GM19397 (cell line): ENCODE data around the gene STOM.

Experiments used
- ATAC-seq: cut with Tn5 transposase; IDR thresholded peaks from one replicate; pipeline ENCODE4 v1.9.1; 2021; ENCODE audit warnings: mild to moderate bottlenecking, moderate library complexity; ENCODE audit not compliant: unreplicated experiment

STOM gene

DNA sequence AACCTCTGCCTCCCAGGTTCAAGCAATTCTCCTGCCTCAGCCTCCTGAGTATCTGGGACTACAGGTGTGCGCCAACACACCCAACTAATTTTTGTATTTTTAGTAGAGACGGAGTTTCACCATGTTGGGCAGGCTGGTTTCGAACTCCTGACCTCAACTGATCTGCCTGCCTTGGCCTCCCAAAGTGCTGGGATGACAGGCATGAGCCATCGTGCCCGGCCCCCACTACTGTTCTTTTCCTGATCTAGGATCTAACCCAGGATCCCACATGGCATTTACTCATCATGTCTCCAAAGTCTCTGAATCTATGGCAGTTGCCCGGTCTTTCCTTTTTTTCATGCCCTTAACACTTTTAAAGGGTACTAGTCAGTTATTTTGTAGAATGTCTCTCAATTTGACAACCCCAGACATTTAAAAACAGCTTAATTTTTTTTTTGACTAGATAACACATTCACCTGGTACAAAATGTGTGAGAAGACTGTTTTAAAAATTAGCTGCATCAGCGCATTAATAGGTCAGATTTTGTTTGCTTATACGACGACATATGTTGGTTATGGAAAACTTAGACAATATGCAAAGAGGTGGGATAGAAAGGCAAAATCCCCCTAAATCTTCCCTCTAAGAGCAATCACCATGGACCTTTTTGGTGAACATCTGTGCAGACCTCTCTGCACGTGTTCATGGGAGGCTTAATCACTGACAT is 46.5 kb downstream of the STOM start:
- no peak for ATAC-seq

DNA sequence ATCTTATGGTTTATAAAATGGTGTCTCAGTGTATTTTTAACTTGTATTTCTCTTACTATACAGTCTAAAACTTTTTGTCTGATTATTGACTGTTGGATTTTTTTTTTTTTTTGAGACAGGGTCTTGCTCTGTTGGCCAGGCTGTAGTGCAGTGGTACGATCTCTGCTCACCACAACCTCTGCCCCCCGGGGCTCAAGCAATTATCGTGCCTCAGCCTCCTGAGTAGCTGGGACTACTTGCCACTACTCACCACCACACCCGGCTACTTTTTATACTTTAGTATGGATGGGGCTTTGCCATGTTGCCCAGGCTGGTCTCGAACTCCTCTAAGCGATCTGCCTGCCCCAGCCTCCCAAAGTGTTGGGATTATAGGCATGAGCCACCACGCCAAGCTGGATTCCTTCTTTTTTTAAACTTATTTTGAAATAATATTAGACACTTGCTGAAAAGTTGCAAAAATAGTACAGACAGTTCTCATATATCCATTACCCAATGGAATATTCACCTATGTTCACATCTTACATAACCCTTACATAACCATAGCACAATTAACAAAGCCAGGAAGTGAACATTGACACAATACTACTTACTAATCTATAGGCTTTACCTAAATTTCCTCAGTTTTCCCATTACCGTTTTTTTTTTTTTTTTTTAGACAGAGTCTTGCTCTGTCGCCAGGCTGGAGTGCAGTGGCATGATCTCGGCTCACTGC is 47.2 kb downstream of the STOM start:
- ATAC-seq: no peak

DNA sequence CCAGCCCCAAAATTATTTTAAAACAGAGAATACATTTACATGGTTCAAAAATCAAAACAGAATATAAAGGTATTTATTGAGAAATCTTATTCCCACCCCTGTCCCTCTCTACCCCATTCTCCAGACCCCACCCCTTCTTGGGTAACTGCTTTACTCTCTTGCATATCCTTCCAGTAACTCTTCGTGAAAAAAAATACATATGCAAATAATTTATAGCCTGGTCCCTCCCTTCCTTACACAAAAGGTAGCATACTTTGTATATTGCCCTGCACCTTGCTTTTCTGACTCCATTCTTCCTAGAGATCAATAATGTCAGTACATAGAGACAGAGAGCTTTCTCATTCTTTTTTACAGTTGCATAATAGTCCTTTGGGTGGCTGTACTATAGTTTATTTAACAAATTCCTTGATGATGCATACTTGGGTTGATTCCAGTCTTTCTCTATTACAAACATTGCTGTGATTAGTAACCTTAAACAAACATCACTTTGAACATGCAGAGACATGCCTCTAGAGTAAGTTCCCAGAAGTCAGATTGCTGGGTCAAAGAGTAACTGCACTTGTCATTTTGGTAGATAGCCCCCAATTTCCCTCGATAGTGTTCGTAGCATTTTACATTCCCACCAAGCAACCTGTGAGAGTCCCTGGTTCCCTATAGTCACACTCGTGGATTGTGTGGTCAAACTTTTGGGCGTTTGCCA is 47.9 kb downstream of the STOM start:
- no peak for ATAC-seq

DNA sequence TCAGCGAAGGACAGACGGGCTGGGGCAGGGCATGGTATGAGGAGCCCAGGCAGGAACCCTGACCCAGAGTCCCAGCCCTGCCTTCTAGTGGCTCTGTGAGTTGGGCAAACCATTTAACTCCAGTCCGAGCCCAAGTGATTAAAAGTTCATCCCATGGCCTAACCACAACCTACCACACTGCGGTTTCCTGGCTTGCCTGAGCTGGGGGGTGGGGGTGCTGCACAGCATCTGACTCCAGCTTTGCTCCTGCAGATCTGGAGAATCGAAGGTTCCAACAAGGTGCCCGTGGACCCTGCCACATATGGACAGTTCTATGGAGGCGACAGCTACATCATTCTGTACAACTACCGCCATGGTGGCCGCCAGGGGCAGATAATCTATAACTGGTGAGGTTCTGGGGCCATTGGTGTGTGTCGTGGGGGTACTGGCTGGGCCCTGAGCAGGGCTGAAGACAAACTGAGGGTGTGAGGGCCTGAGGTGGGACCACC is 49.0 kb downstream of the STOM start:
- ATAC-seq: no peak

DNA sequence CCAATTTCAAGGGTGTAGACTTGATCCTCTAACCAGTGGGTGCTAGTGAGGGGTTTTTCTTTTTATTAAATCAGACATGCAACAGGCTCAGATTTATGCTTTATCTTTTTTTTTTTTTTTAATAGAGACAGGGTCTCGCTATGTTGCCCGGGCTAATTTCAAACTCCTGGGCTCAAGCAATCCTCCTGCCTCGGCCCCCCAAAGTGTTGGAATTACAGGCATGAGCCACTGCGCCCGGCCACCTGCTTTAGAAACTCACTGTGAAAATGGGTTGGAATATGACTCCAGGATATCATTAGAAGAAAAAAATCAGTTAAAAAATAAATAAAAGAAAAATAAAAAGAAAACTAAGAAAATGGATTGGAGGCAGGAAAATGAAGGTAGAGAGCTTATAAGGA is 50.7 kb downstream of the STOM start:
- ATAC-seq: no peak

DNA sequence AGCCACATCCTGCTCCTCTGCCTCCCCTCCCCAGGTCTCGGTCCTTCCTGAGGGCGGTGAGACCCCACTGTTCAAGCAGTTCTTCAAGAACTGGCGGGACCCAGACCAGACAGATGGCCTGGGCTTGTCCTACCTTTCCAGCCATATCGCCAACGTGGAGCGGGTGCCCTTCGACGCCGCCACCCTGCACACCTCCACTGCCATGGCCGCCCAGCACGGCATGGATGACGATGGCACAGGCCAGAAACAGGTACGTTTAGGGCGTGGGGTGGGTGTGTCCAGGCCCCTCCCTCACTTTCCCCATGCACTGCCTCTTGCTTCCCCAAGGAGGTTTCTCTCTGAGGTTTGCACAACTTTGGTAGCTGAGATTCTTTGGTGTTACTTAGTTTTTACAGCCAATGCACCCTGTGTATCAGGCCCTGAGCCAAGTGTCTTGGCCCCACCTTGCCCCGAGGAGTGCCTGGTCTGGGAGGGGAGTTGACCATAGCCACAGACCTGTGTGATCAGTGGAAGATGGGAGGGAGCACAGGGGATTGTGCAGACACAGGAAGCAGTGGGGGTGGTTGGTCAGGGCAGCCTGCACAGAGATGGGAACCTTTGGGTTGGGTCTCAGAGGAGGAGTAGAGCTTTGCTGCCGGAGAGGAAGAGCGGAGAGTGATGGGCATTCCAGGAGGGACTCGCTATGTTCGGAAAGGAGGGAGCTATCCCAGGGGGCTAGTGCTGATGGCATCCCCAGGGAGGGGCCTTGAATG is 51.2 kb downstream of the STOM start:
- ATAC-seq: no peak

DNA sequence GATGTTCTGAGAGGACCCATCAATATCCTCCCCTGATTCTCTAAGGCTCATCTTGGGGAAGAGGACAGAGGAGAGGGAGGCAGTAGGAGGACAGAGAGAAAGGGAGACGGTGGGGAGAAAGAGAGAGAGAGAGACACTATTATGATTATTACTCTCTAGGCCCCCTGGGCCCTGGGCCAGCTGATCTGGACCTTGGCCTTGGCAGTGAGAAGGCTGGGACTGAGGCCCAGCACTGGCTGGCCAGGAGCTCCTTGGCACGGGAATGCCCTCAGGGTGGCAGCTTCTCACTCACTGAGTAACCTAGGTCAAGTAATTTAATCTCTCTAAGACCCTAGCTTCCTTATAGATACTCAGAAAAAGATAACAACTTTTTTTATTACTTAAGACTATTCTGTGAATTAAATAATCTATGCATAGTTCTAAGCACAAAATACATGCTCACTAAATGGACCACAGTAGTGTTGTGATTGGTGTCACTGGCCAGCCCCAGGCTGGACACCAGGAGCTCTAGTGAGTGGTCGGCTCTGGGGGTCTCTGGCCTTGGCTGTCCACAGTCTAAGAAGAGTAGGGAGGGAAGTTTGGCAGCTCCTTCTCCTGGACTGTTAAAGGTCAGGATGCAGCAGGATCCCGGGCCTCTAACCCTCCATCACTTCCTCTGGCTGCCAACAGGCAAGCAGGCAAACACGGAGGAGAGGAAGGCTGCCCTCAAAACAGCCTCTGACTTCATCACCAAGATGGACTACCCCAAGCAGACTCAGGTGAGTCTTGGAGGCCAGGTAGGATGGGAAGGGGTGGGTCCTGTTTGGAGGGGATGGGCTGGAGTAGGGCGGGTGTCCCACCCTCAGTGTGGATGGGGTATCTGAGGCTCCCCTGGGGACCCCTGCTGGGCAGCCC is 52.1 kb downstream of the STOM start:
- no peak for ATAC-seq

DNA sequence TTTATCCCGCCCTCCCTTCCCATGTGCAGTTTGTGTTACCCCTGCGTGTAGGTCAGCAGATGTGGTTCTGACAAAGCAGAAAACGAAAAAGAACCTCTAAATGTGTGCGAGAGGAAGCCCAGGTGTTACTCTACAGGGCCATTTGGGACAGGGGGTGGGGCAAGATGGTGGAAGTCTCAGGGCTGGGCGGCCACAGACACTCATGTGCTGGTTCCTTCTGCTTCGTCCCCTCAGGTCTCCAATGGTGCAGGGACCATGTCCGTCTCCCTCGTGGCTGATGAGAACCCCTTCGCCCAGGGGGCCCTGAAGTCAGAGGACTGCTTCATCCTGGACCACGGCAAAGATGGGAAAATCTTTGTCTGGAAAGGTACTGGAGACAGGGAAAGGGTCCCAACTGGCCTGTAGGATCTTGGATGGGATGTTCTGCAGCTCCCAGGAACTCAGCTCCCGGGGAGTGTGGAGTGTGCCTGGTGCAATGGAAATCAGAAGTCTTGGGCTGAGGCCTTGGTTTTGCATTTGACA is 53.1 kb downstream of the STOM start:
- no peak for ATAC-seq

DNA sequence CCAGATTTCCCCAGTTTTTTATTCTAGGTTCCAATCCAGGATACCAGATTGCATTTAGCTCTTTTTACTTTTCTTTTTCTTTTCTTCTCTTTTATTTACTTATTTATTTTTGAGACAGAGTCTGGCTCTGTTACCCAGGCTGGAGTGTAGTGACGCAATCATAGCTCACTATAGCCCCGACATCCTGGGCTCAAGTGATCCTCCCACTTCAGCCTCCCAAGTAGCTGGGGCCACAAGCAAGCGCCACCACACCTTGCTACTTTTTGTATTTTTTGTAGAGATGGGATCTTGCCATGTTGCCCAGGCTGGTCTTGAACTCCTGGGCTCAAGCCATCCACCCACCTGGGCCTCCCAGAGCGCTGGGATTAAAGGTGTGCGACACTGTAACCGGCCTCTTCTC is 53.7 kb downstream of the STOM start:
- no peak for ATAC-seq

DNA sequence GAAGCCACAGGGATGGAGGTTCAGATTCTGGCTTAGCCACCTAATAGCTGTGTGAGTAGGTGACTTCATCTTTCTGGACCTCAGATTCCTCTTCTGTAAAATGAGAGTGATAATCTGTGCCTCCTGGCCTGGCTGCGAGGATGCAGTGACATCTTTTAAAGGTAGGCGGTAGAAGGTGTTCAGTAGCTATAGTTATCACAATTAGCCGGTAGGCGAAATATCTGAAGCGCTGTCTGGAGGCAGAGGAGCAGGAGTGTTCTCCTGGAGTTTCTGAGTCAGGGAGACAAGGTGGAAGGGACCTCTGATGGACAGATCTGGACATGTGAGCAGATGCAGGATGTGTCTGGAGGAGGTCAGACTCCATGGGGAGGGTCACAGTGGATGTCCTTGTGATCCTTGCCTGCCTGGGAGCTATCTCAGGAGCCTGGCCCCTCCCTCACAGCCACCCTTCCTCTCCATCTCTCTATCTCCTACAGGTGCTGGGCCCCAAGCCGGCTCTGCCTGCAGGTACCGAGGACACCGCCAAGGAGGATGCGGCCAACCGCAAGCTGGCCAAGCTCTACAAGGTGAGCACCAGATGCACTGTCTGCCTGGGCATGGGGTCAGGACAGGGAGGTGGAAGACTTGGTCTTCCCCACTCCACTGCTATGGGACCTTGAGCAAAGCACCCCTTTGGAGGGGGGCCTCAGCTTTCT is 56.4 kb downstream of the STOM start:
- ATAC-seq: no peak

DNA sequence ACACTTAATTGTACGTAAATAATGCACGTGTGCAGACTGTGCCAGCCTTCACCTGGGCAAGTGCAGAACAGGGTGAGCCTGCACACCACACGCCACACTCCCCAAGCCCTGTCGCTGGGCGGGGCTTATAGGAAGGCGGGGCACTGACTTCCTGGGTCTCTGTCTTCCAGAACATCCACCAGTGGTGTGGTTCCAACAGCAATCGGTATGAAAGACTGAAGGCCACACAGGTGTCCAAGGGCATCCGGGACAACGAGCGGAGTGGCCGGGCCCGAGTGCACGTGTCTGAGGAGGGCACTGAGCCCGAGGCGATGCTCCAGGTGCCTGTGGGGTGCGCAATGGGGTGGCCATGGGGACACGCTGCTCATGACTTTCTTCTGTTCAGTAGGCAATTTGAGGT is 57.9 kb downstream of the STOM start:
- no peak for ATAC-seq

DNA sequence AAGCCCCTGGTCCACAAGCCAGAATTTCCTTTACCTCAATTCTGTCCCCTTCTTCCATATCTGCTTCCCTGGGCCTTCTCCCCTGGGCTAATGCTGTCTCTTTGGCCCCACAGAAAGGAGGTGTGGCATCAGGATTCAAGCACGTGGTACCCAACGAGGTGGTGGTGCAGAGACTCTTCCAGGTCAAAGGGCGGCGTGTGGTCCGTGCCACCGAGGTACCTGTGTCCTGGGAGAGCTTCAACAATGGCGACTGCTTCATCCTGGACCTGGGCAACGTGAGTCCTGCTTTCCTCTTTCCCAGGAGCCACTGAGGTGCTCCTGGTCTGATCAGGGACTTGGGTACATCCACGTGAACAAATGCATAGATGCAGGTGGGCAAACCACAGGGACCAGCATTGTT is 59.5 kb downstream of the STOM start:
- no peak for ATAC-seq

DNA sequence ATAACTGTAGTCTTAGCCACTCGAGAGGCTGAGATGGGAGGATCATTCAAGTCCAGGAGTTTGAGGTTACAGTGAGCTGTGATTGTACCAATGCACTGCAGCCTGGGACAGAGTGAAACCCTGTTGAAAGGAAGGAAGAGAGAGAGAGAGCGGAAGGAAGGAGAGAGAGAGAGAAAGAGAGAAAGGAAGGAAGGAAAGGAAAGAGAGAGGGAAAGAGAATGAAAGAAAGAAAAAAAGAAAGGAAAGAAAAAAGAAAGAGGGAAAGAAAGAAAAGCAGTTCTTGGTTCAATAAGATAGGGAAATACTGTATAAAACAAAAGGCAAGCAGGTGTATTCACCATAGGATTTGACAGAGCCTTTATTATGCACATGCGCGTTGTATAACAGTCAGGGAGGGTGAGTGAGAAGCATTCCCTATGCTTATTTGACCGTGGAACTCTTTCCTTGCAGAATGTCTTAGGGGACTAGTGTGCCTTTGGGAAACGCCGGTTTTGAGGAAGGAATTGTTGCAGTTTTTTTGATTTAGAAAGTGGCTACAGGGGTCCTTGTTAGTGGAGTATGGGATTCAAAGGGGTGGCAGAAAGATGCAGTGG is 60.1 kb downstream of the STOM start:
- no peak for ATAC-seq

DNA sequence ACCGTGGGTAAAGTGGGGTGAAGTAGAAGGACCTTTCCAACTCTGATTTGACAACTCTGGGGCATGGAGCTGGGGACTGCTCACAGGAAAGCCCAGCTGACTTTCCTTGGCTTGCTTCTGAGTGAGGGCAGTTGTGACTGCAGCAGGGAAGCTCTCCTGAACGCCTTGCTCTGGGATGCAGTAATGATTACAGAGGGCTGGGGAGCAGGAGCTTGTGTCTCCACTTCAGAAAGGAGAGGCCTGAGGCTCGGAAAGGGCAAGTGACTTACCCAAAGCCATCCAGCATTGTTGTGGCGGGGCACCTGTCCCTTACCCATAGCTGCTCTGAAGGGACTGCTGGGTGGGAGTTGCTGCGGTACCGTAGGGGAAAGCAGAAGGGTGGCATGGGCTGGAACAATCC is 60.9 kb downstream of the STOM start:
- ATAC-seq: no peak

DNA sequence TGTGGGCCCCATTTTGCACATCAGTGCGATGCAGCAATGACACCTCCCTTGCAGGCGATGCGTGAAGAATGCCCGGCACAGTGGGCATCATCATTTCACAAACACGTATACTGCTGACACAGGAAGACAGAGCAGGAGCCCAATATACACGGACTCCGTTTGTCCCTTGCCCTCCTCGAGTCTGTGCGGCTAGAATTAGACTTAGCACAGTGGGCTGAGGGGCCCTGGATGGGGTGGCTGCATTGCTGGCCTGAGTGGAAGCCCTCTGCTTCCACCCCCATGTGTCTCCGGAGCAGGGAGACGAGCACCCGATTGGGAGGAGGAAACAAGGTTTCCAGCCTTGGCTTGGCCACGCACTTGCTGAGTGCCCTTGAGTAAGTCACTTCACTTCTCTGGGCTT is 61.3 kb downstream of the STOM start:
- no peak for ATAC-seq

DNA sequence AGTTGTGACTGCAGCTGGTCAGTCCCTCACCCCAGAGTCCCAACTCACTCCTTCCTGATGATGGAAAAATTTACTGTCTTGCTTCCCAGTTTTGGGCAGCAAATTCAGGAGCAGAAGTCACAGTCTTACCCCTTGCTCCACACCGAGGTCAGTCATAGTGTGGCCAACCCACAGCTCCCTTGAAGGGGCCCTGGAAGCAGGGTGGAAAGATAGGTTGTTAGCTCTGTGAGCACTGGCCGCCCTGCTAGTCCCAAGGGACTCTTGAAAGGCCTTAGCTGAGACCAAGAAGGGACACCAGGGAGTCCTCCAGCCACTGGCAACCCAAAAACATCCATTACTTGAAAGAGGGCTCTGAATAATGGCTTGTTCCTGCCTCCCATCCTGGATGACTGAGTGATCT is 62.1 kb downstream of the STOM start:
- ATAC-seq: no peak

DNA sequence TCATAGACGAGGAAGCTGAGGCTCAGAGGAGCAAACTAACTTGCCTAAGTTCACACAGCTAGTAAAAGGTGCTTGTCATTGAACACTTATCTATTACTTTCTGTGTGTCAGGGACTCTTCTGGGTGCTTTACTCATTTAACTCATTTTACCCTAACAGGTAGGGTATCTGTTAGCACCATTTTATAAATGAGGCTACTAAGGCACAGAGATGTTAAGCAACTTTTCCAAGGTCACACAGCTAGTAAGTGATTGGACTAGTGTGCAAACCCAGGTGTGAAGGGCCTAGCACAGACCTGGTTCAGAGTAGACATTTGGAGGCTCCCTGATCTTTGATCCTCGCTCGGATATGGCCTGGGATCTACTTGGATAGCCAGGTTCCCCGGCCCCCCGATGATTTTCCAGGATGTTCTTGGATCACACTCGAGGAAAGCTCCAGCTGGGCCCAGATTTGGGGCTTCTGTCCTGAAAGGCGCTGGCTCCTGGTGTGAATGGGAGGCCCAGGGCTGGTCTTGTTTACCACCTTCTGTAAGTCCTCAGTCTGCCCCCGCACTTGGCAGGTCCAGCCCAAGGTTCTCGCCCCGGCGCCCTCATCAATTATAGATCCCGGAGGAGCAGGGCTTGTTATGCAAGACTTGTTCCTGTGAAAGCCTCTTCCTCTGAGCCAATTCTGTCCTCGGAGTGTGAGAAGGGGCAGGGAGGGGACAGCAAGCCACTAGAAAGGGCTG is 64.6 kb downstream of the STOM start:
- ATAC-seq: no peak

DNA sequence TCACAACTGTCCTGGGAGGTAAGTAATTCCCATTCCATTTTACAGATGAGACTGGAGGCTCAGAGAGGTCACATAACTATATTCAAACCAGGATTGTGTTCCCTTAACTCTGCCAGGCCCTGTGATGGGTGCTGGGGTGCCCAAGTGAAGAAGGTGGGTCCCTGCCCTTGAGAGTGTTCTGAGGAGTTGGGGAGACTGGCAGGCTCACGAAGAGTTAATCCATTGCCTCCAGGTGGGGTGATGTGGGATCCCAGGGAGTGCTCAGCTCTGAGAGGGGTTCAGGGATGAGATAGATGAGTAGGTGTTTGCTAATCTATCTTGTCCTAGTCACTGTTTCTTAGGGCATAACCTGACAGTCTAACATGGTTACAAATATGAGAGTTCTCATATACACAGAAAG is 65.3 kb downstream of the STOM start:
- ATAC-seq: no peak
